Stimulated activated CD4-positive, alpha-beta T cell treated with anti-CD3 and anti-CD28 coated beads, Interleukin-1b, Interleukin-23, amount 100 ng/mL, for 24 hours (primary cell): Measurements from ENCODE around the gene ABCF2.

ENCODE experiments used
- DNase-seq, 4 experiments: peaks; one replicate each; pipeline ENCODE4 v3.0.0-alpha.2; 2020; ENCODE audit warnings: low read depth in 4 of 4, low spot score in 1 of 4

The ABCF2 gene

DNA sequence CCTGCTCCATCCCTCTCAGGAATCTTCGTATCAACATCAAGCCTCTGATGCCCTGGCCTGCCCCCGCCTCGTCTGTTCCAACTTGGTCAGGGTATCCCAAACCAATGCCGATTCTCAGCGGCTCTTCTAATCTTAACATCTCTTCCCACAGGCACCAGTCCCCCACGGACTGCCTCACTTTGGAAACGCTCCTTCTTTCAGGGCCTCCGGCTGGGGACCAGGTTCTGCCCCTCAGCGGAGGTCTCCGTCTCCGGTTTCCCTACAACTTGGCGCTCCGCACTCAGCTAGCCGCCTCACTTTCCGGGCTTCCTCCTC, 488 bp downstream of the ABCF2 start:
- DNase-seq: no peak

DNA sequence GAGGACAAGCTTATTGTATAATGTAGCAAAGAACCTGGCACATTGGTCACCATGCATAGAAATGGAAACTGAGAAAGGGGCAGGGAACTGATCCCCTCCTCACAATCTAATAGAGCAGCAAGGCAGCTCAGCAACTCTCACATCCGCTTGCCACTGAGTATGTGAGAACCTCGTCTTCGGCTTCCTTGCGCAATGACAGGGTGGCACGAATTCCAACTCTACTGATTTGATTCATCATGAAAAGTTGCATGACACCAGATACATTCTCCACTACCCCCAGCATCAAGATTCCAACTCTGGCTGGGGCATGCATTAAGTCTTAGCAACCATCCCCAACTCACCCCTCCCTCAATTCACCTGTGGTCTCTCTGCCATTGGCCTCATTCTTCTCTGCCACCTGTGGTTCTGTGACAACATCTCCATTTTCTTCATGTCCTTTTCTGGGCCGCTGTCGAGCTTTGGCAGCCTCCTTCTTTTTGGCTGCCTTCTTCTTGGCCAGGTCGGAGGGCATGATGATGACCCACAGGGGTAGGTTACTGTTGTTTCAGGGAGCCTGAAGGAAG, 976 bp downstream of the ABCF2 start:
- no peak for DNase-seq

DNA sequence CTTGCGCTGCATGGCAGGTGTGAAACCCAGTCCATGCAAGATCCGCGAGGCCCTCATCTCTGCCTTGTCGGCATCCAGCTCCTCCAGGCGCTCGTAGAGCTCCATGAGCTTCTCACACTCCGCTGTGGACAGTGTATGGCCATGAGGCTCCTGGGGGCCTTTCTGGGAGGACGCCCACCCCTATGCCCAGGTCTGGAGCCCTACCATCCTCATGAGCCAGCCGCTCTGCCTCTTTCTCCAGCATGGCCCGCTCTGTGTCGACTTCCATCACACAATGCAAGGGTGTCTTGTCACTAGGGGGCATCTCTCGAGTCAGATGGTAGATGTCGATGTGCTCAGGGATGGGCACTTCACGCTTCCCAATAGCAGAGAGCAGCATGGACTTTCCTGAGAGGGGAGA, 3.3 kb downstream of the ABCF2 start:
- no peak for DNase-seq

DNA sequence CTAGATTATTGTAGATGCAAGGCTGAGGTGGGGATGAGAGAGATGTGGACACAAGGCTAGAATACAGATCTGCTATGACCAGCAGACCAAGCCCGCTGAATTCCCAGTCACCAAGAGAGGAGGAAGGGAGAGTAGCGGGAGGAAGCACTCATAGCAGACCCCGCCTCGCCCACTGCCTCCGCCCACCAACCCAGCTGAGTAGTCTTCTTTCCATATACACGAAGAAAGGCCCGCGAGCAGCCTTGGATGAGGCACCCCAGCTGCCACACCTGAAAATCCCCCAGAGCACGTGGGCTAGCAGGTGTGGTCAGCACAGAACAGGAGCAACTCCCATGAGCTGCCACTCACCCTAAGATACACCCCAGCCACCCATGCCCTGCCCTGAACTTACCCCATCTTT, 8.8 kb downstream of the ABCF2 start:
- no peak for DNase-seq

DNA sequence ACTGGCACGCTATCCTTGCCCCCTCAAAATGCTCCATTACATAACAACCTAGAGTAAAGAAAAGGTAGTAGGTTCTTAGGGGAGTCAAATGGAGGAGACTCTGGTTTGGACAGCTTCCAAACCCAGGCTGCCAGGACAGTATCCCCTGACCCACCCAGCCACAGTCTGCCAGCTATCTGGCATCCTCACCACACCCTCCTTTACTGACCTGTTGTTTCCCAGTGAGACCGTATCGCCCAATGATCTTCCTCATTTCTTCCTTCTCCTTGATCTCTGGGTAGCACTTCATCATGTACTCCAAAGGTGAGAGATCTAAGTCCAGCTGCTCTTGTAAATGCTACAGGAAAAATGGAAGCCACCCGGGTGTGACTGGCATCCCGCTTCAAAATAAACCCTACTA, 11.6 kb downstream of the ABCF2 start:
- no peak for DNase-seq

DNA sequence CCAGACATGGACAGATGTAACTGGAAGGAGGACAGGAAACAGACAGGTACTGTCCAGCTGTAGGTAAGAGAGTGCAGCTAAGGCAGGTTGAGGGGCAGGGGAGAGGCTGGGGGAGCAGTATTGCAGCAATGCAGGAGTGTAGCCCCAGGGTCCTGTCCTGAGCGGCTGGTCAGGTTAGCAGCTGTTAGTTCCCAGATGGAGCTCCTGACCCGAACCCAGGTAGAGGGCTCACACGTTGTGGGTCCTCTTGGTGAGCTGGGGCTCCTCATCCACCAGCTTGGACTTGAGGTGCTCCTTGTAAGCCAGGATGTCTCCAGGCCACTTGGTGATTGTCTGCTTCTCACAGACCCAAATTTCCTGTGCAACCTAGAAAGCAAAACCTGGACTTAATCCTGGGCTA, 13.2 kb downstream of the ABCF2 start:
- DNase-seq: no peak

DNA sequence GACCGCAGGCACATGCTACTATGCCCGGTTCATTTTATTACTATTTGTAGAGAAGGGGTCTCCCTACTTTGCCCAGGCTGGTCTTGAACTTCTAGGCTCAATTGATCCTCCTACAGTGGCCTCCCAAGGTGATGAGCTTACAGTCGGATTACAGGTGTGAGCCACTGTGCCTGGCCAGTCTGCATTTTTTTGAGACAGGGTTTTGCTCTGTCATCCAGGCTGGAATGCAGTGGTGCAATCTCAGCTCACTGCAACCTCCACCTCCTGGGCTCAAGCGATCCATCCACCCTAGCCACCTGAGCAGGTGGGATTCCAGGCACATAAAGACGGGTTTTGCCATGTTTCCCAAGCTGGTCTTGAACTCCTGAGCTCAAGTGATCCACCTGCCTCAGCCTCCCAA, 14.4 kb downstream of the ABCF2 start:
- DNase-seq: no peak

DNA sequence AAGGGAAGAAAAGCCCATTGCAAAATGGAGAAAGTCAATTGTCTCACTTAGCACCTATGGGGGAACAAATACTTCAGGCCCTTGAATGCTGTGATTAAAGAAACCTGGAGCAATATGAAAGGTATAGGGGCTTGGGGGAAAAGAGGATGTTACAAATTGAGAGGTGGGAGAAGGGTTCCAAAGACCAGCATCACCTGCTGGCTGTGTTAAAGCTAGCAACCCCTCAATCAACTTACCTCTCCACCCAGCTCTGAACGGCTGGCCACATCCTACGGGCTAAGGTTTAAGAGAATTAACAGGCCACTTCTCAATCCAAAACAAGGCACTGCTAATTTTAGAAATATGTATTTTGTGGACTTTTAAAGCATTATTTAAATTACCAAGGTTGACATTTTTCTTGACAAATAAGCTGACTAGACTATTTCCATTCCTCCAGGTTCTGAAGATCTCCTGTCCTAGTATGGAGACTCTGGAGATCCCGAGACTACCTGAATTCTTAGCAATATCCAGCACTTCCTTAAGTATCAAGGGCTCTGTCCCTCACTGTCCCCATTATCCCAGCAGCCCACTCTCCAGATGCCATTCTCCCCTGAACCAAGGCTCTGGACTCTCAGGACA, 15.7 kb downstream of the ABCF2 start:
- DNase-seq: no peak

DNA sequence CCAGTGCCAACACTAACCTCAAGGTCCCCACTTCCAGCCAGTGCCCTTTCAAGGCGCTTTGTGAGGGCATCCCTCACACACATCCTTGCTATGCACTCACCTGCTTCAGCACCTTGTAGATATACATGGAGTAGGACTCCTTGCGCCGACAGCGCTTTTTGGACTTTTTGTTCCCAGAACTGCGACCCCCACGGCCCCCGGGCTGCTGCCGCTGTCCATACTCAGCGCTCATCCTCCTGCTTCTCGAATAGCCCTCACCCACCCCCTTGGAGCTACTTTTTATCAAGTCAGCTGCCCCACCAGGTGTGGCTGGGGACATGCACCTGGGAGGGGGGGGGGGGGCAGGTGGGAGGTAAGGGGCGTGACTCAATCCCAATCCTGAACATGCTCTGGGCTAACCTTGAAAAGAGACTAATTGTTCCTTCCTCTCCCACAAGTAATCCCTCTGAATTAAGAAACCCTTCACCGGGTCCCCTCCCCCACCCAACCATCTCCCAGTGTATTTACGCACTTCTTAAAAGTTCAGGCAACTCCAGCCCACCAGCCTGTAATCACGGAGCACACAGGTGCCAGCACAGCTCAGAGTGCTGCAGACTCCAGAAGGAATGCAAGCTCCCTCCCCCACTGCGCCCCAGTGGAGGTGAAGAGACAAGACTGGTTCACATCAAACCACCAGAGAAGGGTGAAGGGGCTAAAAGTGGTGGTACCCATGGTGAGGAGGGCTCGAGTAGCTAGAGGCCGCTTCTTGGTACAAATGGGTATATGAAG, 16.7 kb downstream of the ABCF2 start, which contains the start of gene H2BK1:
H2BK1 (minus strand) TSS at position 402 of the 768 bp plus-strand sequence; CDS start at position 232, 170 bp downstream.
- DNase-seq: no peak

DNA sequence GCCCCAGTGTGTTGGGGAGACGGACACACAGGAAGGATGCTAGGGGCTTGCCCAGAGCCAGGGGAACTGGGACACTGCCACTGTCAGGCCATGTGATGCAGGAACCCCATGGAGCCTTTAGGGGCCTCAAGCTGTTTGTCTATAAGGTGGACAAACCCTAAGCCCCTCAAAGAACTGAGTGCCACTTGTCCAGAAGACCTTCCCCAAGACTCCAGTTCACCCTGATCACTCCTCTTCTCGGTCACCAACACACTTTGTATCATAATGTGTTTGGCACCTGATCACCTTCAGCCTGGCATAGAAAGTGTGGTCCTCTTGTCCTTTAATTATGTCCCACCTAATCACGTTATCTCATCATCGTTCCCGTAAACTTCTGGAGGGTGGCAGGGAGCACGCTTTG, 17.4 kb downstream of the ABCF2 start:
- no peak for DNase-seq

DNA sequence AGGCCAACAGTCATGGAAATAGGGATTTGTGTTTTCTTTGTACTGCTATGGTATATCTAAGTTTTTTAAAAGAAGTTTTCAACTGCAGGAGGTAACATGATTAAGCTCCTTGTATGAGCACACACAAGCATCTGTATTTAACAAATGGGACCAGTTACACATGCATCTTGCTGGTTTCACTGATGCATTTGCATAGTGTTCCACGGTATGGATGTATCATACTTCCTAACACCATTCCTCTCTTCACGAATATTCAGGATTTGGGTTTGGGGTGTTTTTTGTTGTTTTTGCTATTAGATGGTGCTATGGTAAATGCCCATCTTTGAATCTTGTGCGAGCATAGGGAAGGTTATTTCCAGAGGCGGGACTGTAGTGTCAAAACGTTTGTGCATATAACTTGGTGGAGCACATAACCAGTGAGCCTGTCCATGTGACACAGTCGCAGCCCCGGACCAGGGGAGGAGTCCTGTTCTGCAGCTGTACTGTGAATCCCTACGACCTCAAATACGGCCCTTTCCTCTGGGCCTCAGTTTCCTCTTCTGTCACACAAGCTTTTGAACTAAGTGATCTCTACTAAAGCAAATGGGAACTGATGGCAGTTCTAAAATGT, 18.6 kb downstream of the ABCF2 start:
- no peak for DNase-seq

DNA sequence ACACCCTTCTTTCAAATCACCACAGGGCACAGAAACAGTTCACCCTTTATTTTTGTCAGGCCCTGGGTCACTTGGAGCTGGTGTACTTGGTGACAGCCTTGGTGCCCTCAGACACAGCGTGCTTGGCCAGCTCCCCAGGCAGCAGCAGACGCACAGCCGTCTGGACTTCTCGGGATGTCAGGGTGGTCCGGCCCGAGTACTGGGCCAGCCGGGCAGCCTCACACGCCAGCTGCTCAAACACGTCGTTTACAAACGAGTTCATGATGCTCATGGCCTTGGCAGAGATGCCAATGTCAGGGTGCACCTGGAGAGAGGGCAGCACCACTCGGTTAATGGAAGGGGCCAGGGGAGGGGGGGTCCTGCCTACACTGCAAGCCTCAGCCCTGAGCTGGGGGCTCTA, 19.2 kb downstream of the ABCF2 start:
- no peak for DNase-seq

DNA sequence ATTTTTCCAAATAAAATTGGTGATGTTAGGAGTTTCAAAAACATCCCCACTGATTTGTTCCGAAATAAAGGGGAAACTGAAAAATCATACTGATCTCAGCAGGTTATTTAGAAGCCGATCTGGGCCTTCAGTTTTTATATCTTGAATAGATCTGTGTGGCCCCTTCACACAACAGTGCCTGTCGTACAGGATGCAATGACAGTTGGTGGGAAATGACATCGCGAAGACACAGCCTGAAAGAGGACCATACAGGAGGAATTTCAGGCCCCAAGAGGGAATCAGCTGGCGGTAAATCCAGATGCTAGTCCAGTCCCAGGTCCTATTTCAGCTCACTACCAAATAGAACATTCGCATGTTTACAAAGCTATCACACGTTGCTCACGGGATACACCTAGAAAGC, 19.7 kb downstream of the ABCF2 start:
- no peak for DNase-seq

DNA sequence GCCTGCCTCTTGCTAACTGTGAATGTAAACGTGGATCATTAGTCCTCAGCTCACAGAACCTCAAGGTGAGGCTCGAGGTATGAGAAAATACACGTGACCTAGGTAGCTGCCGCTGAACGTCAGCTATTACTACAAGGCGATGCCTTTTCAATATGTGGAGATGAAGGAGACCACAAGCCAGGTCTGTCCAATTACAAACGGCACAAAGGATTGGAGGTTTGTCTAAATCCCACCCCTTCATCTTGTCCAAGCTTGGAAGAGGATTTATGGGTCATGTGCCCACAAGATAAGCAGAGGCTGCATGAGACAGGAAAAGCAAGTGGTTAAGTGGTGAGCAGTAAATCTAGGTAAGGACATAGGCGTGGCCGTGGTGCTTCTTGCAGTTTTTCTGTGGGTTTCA, 20.1 kb downstream of the ABCF2 start:
- DNase-seq: no peak

DNA sequence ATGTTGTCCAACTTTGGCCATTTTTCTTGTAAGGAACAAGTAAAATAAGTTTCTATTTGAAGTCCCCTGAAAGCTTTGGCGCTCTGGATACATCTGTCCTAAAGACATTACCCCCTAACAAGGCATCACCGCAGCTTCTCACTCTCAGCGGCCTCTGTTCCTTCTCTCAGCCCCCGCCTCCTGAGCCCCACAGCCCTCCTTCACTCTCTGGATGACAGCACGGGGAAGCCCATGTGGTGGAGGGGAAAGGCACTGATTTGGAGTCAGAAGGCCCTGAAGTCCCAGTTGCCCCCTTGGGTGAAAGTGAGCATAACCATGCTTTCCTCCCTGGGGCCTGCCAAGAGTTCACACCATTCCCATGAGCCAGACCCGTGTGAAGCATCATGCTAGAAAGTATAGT, 21.3 kb downstream of the ABCF2 start:
- DNase-seq: no peak

DNA sequence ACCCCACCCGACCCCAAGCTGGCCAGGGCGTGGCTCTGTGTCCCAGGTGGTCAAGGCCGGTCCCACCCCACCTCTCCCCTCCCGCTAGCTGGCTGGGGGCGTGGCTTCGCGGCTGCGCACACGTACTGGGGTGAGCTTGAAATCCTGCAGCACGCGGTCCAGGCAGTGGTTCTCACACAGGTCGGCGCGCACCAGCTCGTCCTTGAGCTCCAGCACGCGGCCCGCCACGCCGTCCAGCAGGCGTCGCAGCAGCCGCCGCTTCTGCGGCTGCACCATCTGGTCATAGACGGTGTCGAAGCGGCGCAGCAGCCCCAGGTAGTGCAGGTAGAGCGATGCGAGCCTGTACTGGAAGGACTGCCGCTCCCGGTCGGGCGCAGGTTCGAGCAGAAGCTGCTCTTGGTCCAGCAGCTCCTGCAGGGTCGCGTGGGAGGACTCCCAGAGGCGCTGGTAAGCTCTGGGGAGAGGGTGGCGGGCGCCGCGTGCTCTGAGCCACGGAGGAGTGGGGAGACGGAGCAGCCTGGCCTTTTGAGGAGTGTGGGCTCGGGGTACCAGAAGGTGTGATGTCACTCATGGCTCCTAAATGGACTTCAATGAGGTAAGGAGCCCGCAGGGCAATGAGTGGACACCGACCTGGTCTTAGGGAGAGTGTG, 22.5 kb downstream of the ABCF2 start:
- no peak for DNase-seq

DNA sequence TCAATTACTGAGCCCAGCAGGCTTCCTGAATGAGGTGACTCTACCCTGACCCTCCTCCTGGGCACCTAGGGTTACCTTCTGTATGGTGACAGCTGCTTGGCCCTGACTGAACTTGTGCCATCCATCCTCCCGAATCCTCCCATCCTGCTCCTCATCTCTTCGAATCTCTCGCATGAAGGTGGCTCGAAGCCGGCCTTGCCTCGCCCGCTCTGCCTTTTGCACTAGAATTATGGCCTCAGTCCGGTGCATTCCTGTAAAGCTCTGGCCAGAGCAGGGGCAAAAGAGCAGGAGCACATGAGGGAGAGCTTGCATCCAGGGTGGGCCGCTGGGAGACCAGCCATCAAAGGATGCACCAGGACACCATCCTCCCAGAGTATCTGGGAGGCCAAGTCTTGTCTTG, 24.2 kb downstream of the ABCF2 start:
- DNase-seq: no peak

DNA sequence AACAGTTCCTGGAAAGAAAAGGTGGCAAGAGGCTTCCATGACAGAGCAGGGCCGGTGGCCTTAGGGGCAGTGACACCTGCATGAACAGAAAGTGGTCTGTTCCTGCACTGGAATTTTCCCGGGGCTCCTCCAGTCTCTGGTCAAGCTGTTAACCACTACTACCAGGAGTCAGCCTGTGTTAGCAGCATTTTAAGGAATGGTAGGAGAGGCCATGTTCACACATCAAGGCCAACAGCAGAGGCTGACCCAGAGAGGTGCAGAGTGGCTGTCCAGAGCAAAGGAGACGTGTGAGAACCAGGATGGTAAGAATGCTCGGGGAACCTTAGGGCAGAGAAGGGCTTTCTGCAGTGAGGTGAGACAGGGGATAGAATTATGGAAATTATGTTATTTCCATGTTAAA, 25.3 kb downstream of the ABCF2 start:
- DNase-seq: no peak

DNA sequence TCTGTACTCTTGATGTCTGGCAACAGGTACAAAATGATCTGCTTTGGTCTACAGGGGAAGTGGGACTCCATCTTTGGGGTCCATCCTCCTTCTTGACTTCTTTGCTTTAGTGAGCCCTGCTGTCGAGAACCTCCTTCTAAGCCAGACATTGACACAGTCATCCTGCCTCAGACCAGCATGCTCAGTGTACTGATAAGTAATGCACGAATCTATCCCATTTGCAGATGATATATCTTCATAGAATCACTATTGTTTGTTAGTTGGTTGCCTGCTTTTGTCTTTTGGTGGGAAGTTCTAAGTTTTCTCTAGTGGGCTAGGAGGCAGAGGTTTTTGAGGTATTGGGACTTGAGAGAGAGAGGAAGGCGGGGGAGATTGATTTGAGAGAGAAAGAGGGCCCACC, 25.7 kb downstream of the ABCF2 start:
- DNase-seq: no peak

DNA sequence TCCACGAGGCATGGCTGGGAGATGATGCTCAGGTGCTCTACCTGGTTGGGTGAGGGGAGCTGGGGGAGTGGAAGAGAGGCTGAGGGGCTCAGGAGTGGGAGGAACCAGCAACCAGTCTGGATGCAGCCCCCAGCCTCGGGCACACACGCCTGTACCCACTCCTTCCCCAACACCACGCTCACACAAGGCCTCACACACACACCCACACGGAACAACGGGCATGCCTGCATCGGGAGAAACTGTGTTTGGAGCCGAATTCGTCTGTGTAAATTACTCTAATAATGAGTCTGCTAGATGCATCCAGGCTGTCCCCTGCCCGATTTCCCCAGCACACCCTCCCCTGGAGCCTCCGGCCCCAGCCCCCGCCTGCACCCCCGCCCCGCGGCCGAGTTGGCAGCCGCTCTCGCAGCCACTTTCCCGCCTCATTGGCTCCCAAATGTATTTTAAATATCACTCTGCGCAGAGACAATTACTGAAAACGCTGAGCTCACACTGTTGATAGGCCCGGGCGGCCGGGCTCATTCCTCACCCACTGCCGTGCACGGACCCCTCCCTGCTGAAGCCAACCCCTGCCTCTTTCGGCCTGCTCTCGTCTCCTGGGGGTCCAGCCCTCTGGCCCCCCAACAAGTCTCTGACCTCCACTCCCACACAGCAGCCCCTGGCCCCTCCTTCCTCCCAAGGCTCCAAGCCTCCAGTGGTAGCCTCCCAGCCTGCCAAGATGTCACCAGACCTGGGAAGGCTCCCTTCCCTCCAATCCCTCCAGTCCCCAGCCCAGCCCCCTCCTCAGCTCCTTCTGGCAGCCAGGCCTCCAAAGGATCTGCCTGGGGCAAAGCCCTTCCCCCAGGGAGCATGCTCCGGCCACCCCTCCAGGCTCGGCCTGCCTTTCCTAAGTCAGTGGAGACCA, 27.8 kb downstream of the ABCF2 start:
- DNase-seq: no peak

DNA sequence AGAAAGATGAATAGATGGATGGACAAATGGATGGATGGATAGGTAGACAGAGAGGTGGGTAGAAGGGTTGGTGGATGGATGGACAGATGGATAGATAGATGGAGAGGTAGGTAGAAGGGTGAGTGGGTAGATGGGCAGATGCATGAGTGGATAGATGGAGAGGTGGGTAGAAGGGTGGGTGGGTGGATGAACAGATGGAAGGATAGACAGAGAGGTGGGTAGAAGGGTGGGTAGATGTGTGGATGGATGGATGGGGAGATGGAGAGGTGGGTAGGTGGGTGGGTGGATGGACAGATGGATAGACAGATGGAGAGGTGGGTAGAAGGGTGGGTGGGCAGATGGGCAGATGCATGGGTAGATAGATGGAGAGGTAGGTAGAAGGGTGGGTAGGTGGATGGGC, 29.1 kb downstream of the ABCF2 start:
- no peak for DNase-seq
